ENCODE measurements around the gene PROB1.

DNA sequence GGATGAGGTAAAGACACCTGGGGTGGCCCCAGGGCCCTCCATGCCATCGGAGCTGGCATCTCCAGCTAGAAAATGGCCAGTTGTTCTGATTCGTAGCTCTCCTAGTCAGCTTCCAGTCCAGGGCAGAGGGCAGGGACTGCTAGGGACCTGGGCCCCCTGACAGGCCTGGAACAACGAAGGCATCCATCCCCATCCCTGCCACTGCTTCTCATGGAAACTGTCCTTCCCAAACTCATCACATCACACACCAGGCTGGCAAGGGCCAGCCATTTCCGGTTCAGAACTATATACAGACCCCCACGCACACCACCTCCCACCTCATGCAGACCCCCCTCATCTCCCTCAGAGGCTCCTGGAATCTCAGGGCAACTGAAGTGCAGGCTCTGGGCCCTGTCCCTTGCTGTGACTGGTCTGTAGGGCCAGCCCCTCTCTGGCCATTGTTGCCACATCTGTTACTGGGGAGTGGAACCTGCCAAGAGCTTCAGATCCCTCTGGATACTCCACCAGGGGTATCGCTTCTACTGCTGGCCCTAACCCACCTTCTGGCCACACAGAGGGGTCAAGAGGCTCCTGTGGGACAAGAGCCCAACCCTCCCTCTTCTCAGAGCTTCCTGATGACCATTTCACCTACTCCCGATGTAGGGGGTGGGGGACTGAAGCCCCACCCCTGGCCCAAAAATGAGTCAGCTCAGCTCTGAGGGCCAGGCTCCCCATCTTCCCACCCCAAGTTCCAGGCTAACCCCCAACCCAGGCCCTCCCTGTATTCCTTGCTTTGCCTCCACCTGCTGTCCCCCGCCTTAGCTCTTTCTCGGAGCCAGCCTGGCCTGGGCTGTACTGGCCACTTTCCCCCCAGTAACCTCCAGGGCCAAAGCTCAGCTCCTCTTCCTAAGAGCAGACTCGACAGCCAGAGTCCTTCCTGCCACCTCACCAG is 4.0 kb downstream of the PROB1 start:
- TF ChIP-seq, protein P1, sequence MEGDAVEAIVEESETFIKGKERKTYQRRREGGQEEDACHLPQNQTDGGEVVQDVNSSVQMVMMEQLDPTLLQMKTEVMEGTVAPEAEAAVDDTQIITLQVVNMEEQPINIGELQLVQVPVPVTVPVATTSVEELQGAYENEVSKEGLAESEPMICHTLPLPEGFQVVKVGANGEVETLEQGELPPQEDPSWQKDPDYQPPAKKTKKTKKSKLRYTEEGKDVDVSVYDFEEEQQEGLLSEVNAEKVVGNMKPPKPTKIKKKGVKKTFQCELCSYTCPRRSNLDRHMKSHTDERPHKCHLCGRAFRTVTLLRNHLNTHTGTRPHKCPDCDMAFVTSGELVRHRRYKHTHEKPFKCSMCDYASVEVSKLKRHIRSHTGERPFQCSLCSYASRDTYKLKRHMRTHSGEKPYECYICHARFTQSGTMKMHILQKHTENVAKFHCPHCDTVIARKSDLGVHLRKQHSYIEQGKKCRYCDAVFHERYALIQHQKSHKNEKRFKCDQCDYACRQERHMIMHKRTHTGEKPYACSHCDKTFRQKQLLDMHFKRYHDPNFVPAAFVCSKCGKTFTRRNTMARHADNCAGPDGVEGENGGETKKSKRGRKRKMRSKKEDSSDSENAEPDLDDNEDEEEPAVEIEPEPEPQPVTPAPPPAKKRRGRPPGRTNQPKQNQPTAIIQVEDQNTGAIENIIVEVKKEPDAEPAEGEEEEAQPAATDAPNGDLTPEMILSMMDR (IDR thresholded peaks at IDR 0.05) = no peak
- TF ChIP-seq POLR2A (IDR thresholded peaks at IDR 0.05) = no peak
